NCI-H226 (cell line): ENCODE measurements around the gene NMB.
"Not testable (repeated sequence)": the region's sequence is repeated elsewhere in the genome, so short reads cannot be mapped to it uniquely, and the experiment has no call there.

ENCODE experiments used
- DNase-seq: peaks from one replicate; pipeline ENCODE4 v3.0.0-alpha.2; 2015

NMB gene

GRCh38 chr15:84654689-84655453 lies 3.1 kb downstream of the NMB start:
- DNase-seq: peak; percentile 83

- DNase-seq: peak; percentile 93
Observed at GRCh38 chr15:84653910-84654688, 3.9 kb downstream of the NMB start, which contains the start of gene WDR73. Gene WDR73, minus strand, starts transcription at chr15:84654283. Its CDS starts 9 bp downstream, at chr15:84654274.

GRCh38 chr15:84653584-84653909 lies 4.5 kb downstream of the NMB start:
- DNase-seq: no peak

- DNase-seq: no peak
Observed at GRCh38 chr15:84649706-84650105, 8.3 kb downstream of the NMB start.

- no peak for DNase-seq
Observed at GRCh38 chr15:84648539-84648938, 9.5 kb downstream of the NMB start.

- DNase-seq: no peak
Observed at GRCh38 chr15:84647726-84648125, 10.3 kb downstream of the NMB start.

GRCh38 chr15:84645997-84646396 lies 12.0 kb downstream of the NMB start:
- no peak for DNase-seq

- DNase-seq: no peak
Observed at GRCh38 chr15:84645496-84645895, 12.5 kb downstream of the NMB start.

GRCh38 chr15:84643838-84644237 lies 14.2 kb downstream of the NMB start:
- no peak for DNase-seq

- DNase-seq: not testable (repeated sequence)
Observed at GRCh38 chr15:84642640-84643039, 15.4 kb downstream of the NMB start.

GRCh38 chr15:84641871-84642270 lies 16.1 kb downstream of the NMB start:
- not testable (repeated sequence) for DNase-seq

- DNase-seq: peak; percentile 37
Observed at GRCh38 chr15:84638103-84638502, 19.9 kb downstream of the NMB start.

GRCh38 chr15:84634228-84634837 lies 23.7 kb downstream of the NMB start:
- no peak for DNase-seq

- DNase-seq: no peak
Observed at GRCh38 chr15:84633311-84634227, 24.4 kb downstream of the NMB start.

- no peak for DNase-seq
Observed at GRCh38 chr15:84631706-84632272, 26.2 kb downstream of the NMB start.

GRCh38 chr15:84629033-84629432 lies 29.0 kb downstream of the NMB start:
- no peak for DNase-seq

- DNase-seq: no peak
Observed at GRCh38 chr15:84625123-84625522, 32.9 kb downstream of the NMB start.

GRCh38 chr15:84624359-84624758 lies 33.6 kb downstream of the NMB start:
- no peak for DNase-seq

- no peak for DNase-seq
Observed at GRCh38 chr15:84621358-84621979, 36.5 kb downstream of the NMB start.

GRCh38 chr15:84620626-84621025 lies 37.4 kb downstream of the NMB start:
- DNase-seq: no peak

- peak; percentile 20 for DNase-seq
Observed at GRCh38 chr15:84616235-84616634, 41.8 kb downstream of the NMB start.

- DNase-seq: peak; percentile 47
Observed at GRCh38 chr15:84611631-84612030, 46.4 kb downstream of the NMB start.
